ENCODE results near the gene ADGRV1.

DNA sequence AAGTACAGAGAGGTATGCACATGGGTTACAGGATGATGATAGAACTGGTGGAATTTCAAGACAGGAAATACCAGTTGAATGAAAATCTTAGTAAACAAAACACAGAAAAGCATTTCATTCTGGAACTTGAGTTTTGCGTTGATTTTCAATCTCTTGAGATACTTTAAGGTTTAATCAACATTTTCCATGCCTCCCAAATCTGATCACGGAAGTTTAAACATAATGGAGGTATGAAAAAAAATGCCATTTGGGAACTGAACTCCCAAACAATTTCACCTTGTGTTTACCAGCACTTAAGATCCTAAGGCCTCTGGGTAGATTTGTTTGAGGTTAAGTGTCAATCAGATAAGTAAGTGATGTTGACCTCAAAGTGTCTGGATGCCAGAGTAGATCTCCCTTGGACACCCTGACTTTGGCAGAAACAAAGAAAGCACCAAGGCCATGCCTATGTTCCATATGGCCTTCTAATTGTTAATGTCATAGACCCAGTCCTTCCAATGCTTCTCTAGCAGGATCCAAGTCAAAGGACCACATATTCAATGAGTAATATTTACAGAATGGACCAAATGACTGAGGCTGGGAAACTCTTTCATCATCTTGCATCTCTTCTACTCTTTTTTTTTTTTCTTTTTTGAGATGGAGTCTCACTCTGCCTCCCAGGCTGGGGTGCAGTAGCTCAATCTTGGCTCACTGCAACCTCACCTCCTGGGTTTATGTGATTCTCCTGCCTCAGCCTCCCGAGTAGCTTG, 607.6 kb downstream of the ADGRV1 start:
- TF ChIP-seq EP300 (IDR thresholded peaks at IDR 0.05; ENCODE audit: borderline replicate concordance) (no peak), RAD21 (IDR thresholded peaks at IDR 0.05; ENCODE audit: low read depth) (no peak), TAF1 (IDR thresholded peaks at IDR 0.05; ENCODE audit: low read depth) (no peak), FOXM1 (IDR thresholded peaks at IDR 0.05; ENCODE audit: borderline replicate concordance, low read depth) (no peak), CREB1 (IDR thresholded peaks at IDR 0.05; ENCODE audit: low read depth) (no peak), ZBTB7A (IDR thresholded peaks at IDR 0.05; ENCODE audit: low read depth) (no peak)
